HepG2 (cell line): ENCODE measurements around the gene CORO1C. TPM values are rescaled to one million over a fixed set of nuclear protein-coding genes. Genes with fewer than 3 reads are reported as not detected.

Experiments used
- ATAC-seq: fragments of 200-7000 bp; cut with Tn5 transposase; 3 replicates; pipeline ENCODE4 v1.9.1; 2020; ENCODE audit warnings: mild to moderate bottlenecking, moderate library complexity
- BruUV-seq: library from RNA; stranded (reverse); fragments of 400-500 nt; replicated peaks from 2 replicates; lab custom pipeline; 2021; lab: Mats Ljungman, UMichigan
- CTCF ChIA-PET: fragments of 300-600 bp; formaldehyde crosslinking; extraction: SDS; loops from one replicate; lab custom pipeline; 2021; ENCODE audit warnings: low total read pairs, inconsistent platforms, low intra/inter-chr PET ratio; lab: Yijun Ruan, JAX
- POLR2A ChIA-PET: fragments of 350-600 bp; sonication (Branson Sonifier 250); formaldehyde crosslinking; loops from one replicate; lab custom pipeline; 2020; ENCODE audit warnings: antibody characterized with exemption, inconsistent platforms; lab: Yijun Ruan, JAX
- DNase-seq: peaks from one replicate; pipeline ENCODE4 v3.0.0-alpha.2; 2015; ENCODE audit warnings: low spot score
- FAIRE-seq: peaks from 3 replicates; lab custom pipeline; 2011; peaks lifted over from hg19 to GRCh38; lab: Jason Lieb, UNC
- H2AFZ ChIP-seq: one replicate; pipeline ENCODE4 v1.6.1; 2011; ENCODE audit warnings: low read length, inconsistent platforms
- H3K27ac ChIP-seq: fragments of 300-600 bp; 3 replicates; pipeline ENCODE4 v1.8.0; 2011; ENCODE audit warnings: mixed run types, mild to moderate bottlenecking, mixed read lengths, low read length, inconsistent platforms; ENCODE audit not compliant: insufficient read depth; ENCODE audit errors: extremely low read length
- H3K27me3 ChIP-seq, 2 experiments: fragments of 200-600 bp in 1 of 2; 2 replicates in 1 of 2; 3 replicates in 1 of 2; pipeline versions ENCODE4 v1.6.0 to v1.8.0; 2011; ENCODE audit warnings: low read length in 2 of 2, mild to moderate bottlenecking in 2 of 2, moderate library complexity in 2 of 2, inconsistent platforms in 1 of 2; ENCODE audit not compliant: insufficient read depth in 2 of 2, control insufficient read depth in 1 of 2
- H3K36me3 ChIP-seq, 2 experiments: fragments of 200-600 bp in 1 of 2; replicated peaks in 1 of 2; 2 replicates in 1 of 2; 3 replicates in 1 of 2; pipeline versions ENCODE4 v1.5.1 to v1.8.0; 2011; ENCODE audit warnings: low read length in 2 of 2, inconsistent platforms in 1 of 2; ENCODE audit not compliant: insufficient read depth in 2 of 2, control insufficient read depth in 1 of 2
- H3K4me1 ChIP-seq: 2 replicates; pipeline ENCODE4 v1.5.1; 2012; ENCODE audit warnings: low read length, inconsistent platforms; ENCODE audit not compliant: insufficient read depth
- H3K4me2 ChIP-seq: 2 replicates; pipeline ENCODE4 v1.6.0; 2011; ENCODE audit warnings: low read depth, low read length, inconsistent platforms
- H3K4me3 ChIP-seq, 3 experiments: fragments of 200-600 bp in 1 of 3; sonication (generic), shearing (Covaris generic) in 1 of 3; replicated peaks in 1 of 3; 2 replicates each; pipeline ENCODE4 v1.5.1; 2011 to 2016; ENCODE audit warnings: low read length in 3 of 3, inconsistent platforms in 2 of 3, low read depth in 2 of 3, mild to moderate bottlenecking in 2 of 3, control low read depth in 1 of 3, mixed read lengths in 1 of 3; ENCODE audit not compliant: insufficient read depth in 1 of 3
- H3K79me2 ChIP-seq: one replicate; pipeline ENCODE4 v1.6.1; 2011; ENCODE audit warnings: low read length, inconsistent platforms; ENCODE audit not compliant: insufficient read depth
- H3K9ac ChIP-seq: 2 replicates; pipeline ENCODE4 v1.6.0; 2011; ENCODE audit warnings: mild to moderate bottlenecking, low read depth, low read length, inconsistent platforms; ENCODE audit not compliant: insufficient read depth
- H3K9me3 ChIP-seq: 2 replicates; pipeline ENCODE4 v1.5.1; 2012; ENCODE audit warnings: mild to moderate bottlenecking, low read length
- H4K20me1 ChIP-seq: 2 replicates; pipeline ENCODE4 v1.6.0; 2011; ENCODE audit warnings: inconsistent platforms, mild to moderate bottlenecking, low read length, moderate library complexity; ENCODE audit not compliant: insufficient read depth
- IRF1 ChIP-seq: sonication (generic); formaldehyde crosslinking; IDR thresholded peaks from 2 replicates; pipeline ENCODE4 v1.4.0; 2020; ENCODE audit warnings: low read depth, mild to moderate bottlenecking, missing genetic modification reagents
- NFATC3 ChIP-seq: sonication (generic); formaldehyde crosslinking; IDR thresholded peaks from 2 replicates; pipeline ENCODE4 v1.5.1; 2020; ENCODE audit warnings: mild to moderate bottlenecking, missing genetic modification reagents
- PHF21A ChIP-seq: sonication (generic); formaldehyde crosslinking; IDR thresholded peaks from 2 replicates; pipeline ENCODE4 v1.5.0; 2020; ENCODE audit warnings: mild to moderate bottlenecking, missing genetic modification reagents
- ZBTB21 ChIP-seq: sonication (generic); formaldehyde crosslinking; IDR thresholded peaks from 2 replicates; pipeline ENCODE4 v1.4.0; 2020; ENCODE audit warnings: missing genetic modification reagents
- ZNF10 ChIP-seq: sonication (generic); formaldehyde crosslinking; IDR thresholded peaks from 2 replicates; pipeline ENCODE4 v1.4.0; 2020; ENCODE audit warnings: mild to moderate bottlenecking, low read depth, missing genetic modification reagents, borderline replicate concordance
- ZNF501 ChIP-seq: sonication (generic); formaldehyde crosslinking; IDR thresholded peaks from 2 replicates; pipeline ENCODE4 v1.5.1; 2020; ENCODE audit warnings: mild to moderate bottlenecking, moderate library complexity, missing genetic modification reagents
- ZNF616 ChIP-seq: sonication (generic); formaldehyde crosslinking; IDR thresholded peaks from 2 replicates; pipeline ENCODE4 v1.5.0; 2020; ENCODE audit warnings: low read depth, mild to moderate bottlenecking, missing genetic modification reagents
- ZNF777 ChIP-seq: sonication (generic); formaldehyde crosslinking; IDR thresholded peaks from 2 replicates; pipeline ENCODE4 v1.4.0; 2020; ENCODE audit warnings: missing genetic modification reagents
- ZSCAN20 ChIP-seq: sonication (generic); formaldehyde crosslinking; IDR thresholded peaks from 2 replicates; pipeline ENCODE4 v1.4.0; 2020; ENCODE audit warnings: missing genetic modification reagents, mild to moderate bottlenecking, borderline replicate concordance
- WGBS: methylation state at CpG from one replicate; pipeline ENCODE4 v1.1.6; 2017; ENCODE audit warnings: low lambda C conversion rate; 5-methylcytosine and 5-hydroxymethylcytosine counted together
- in situ Hi-C: cut with HindIII; loops from 2 replicates; pipeline ENCODE4 v1.10.0; 2017; ENCODE audit warnings: low pct_unique_long_range_greater_than_20kb; ENCODE audit not compliant: extremely low pct_ligation_motif_present
- intact Hi-C: fragments of 100-400 bp; cut with micrococcal nuclease; formaldehyde crosslinking; loops from one replicate; pipeline ENCODE4 v1.10.0; 2022; ENCODE audit not compliant: unreplicated experiment
- polyA plus RNA-seq, 8 experiments: library from polyadenylated mRNA; depleted of rRNA in 3 of 8; stranded (reverse) in 7 of 8; unstranded in 1 of 8; fragments of >200 nt; fragmentation: Illumina TruSeq in 4 of 8; extraction: Trizol in 4 of 8; gene quantifications; 2 replicates each; pipeline versions ENCODE4 v1.2.1 to v1.2.3, GENCODE V29; 2011 to 2016; ENCODE audit warnings: low read depth in 4 of 8, missing spikeins in 1 of 8, mixed read lengths in 1 of 8; ENCODE audit not compliant: insufficient read depth in 1 of 8
- total RNA-seq, 5 experiments: library from RNA; depleted of rRNA; stranded (reverse); fragments of >200 nt; fragmentation: Illumina TruSeq; extraction: Trizol; gene quantifications; 2 replicates each; pipeline ENCODE4 v1.2.3, GENCODE V29; 2016; ENCODE audit warnings: low read depth in 1 of 5
- TF ChIP-seq, protein P1 (sequence below): sonication (generic); formaldehyde crosslinking; IDR thresholded peaks from 2 replicates; pipeline ENCODE4 v1.5.0; 2020; ENCODE audit warnings: missing genetic modification reagents
- TF ChIP-seq, protein P2 (sequence below): sonication (generic); formaldehyde crosslinking; IDR thresholded peaks from 2 replicates; pipeline ENCODE4 v1.4.0; 2020; ENCODE audit warnings: missing genetic modification reagents, borderline replicate concordance

CORO1C gene
- total and polyA plus RNA-seq, 2 of the 13 experiments (the other 11 are each of a cell fraction or from before 2014, with no cell fraction given) = 73.7 to 131 TPM

DNA sequence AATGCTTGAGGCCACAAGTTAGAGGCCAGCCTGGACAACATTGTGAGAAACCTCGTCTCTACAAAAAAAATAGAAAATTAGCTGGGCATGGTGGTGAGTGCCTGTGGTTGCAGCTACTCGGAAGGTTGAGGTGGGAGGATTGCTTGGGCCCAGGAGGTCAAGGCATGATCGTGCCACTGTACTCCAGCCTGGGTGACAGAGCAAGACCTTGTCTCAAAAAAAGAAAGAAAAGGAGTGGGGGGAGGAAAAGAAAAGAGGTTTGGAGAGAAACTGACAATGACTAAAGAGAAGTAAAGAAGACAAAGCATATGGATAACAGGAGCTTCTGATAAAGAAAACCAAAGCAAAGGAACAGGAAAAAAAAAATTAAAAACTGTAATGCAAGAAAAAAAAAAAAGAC lies 60.2 kb downstream of the CORO1C start:
- no peak overlapping the region for H3K4me2 ChIP-seq
- no peak for ATAC-seq
- H3K36me3 ChIP-seq = peaks cover 13 to 36% of the 10 kb centered on the region in 2 experiments
- H3K9ac ChIP-seq = no peak overlapping the region
- POLR2A ChIA-PET = no interaction called here
- peaks cover 23% of the 10 kb centered on the region for H3K4me1 ChIP-seq
- WGBS = 100% methylated on average over 3 of the region's 3 CpGs
- H2AFZ ChIP-seq = no peak overlapping the region
- FAIRE-seq = no peak
- no peaks in the 10 kb centered on the region for H3K9me3 ChIP-seq
- peaks cover 36% of the 10 kb centered on the region for H3K79me2 ChIP-seq
- no TSS peak for BruUV-seq
- intact Hi-C loops (no loop called here), in situ Hi-C loops (no loop called here)
- no peak overlapping the region for H3K27ac ChIP-seq
- no peak overlapping the region for H3K4me3 ChIP-seq
- TF ChIP-seq ZNF10 (CRISPR knock-in tag) = no peak
- TF ChIP-seq IRF1 (CRISPR knock-in tag) = no peak
- no peak for TF ChIP-seq ZNF777
- TF ChIP-seq, protein P1, sequence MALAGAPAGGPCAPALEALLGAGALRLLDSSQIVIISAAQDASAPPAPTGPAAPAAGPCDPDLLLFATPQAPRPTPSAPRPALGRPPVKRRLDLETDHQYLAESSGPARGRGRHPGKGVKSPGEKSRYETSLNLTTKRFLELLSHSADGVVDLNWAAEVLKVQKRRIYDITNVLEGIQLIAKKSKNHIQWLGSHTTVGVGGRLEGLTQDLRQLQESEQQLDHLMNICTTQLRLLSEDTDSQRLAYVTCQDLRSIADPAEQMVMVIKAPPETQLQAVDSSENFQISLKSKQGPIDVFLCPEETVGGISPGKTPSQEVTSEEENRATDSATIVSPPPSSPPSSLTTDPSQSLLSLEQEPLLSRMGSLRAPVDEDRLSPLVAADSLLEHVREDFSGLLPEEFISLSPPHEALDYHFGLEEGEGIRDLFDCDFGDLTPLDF = no peak
- TF ChIP-seq ZSCAN20 = no peak
- no peak for TF ChIP-seq ZBTB21
- no peak for TF ChIP-seq ZNF616 (CRISPR knock-in tag)
- TF ChIP-seq, protein P2, sequence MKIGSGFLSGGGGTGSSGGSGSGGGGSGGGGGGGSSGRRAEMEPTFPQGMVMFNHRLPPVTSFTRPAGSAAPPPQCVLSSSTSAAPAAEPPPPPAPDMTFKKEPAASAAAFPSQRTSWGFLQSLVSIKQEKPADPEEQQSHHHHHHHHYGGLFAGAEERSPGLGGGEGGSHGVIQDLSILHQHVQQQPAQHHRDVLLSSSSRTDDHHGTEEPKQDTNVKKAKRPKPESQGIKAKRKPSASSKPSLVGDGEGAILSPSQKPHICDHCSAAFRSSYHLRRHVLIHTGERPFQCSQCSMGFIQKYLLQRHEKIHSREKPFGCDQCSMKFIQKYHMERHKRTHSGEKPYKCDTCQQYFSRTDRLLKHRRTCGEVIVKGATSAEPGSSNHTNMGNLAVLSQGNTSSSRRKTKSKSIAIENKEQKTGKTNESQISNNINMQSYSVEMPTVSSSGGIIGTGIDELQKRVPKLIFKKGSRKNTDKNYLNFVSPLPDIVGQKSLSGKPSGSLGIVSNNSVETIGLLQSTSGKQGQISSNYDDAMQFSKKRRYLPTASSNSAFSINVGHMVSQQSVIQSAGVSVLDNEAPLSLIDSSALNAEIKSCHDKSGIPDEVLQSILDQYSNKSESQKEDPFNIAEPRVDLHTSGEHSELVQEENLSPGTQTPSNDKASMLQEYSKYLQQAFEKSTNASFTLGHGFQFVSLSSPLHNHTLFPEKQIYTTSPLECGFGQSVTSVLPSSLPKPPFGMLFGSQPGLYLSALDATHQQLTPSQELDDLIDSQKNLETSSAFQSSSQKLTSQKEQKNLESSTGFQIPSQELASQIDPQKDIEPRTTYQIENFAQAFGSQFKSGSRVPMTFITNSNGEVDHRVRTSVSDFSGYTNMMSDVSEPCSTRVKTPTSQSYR (CRISPR knock-in tag) = no peak
- TF ChIP-seq ZNF501 (CRISPR knock-in tag) = no peak
- TF ChIP-seq PHF21A (CRISPR knock-in tag) = no peak
- TF ChIP-seq NFATC3 (CRISPR knock-in tag) = no peak
- TF ChIP-seq, all 625 proteins: peak for 0
- CTCF ChIA-PET = no interaction called here
- no peak for DNase-seq
- Histone ChIP-seq H3K27me3 (no peaks in the 10 kb centered on the region), H4K20me1 (0 out of 2 replicates have a peak, but pooled peaks cover 7% of the 10 kb centered on the region)
